NOMO-1 (cell line): Measurements from ENCODE around the gene C3orf18.
A peak's percentile ranks its signal among the peaks of the same experiment; 100 is the strongest.

Experiments used
- DNase-seq, 2 experiments: peaks; one replicate each; lab custom pipeline; 2025; ENCODE audit not compliant: unreplicated experiment in 2 of 2; lab: John Stamatoyannopoulos, UW

The C3orf18 gene

DNA sequence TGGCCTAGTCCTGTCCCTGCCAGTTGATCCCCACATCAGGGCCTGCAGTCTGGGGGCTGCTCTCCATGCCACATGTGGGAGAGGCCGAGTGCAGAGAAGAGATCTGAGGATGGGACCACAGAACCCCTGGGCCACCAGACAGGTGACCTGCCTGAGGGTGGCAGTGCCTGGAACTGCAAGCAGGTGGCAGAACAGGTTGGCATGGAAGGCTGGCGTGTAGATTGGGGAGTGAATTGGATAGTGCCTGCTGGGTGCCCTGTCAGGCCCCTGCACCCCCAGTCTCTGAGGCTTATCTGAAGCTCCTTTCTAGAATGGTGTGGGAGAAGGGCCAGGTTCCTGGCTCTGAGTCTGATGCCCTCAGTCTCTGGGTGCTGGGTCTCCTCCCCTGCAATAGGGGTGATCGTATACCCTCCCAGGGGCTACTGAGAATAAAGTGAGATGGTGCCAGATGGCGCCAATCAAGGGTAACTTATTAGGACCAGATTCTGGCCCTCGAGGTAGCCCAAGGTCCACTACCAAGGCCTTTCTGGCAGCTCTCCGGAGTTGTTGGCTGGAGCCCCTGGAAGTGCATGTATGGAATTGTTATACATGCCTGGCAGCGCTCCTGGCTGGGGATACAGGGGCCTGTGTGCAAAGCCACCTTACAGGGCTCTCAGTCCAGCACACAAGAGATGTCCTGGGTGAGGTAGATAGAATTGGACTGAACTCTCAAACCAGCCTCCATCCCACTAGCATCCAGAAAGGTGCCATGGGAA, 15.7 kb downstream of the C3orf18 start:
- no peak for DNase-seq

DNA sequence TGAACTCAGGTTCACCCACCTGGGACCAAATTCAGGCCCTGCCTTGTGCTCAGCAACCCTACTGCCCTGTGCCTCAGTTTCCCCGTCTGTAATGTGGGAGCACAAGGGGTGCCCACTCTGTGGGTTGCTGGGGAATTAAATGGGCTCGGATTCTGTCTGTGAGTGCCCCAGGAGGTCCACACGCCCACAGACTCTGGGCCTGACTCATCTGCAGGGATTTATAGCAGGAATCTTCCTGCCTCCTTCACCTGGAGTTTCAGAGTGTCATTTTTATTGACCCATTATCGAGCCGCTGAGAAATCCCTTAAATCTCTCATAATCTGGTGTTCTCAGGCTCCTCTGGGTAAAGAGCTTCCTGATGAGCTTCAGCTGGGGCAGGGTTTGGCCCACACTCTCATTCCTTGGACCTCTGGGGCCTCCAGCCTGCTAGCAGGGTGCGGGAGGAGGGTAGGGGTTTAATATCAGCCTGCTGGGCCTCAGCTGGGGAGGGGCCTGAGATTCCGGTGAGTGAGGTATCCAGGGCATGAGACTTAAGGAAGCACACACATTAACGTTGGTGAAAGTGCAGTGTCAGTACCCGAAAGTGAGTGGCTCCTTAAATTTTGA, 16.4 kb downstream of the C3orf18 start:
- DNase-seq, result no peak

DNA sequence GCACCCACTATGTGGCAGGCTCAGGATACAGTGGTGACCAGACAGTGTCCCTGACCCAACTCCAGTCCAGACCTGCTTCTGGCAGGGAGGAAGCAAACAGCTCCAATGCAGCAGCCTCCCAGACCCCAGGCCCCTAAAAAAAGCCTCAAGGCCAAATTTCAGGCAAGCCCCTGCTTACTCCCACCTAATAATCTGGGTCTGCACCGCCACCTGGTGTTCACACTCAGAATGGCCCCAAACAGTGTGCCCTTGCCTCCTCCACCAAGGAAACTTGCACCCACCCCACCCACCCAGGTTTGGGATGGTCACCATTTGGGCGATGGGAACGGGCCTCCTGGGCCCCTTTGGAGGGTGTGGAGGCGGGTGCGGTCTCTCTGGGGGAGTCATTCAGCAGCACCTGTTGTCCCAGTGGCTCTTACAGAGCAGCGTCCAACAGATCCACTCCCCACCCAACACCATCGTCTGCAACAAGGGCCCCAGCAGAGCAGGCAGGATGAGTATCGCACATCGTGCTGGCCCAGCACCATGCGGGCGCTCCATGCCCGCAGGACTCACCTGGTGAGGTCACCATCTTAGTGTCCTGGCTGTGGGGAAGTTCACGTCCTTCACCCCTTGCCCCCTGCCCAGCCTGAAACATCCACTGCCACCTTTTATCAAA, 17.3 kb downstream of the C3orf18 start:
- peak; percentile 20 to 28 for DNase-seq

DNA sequence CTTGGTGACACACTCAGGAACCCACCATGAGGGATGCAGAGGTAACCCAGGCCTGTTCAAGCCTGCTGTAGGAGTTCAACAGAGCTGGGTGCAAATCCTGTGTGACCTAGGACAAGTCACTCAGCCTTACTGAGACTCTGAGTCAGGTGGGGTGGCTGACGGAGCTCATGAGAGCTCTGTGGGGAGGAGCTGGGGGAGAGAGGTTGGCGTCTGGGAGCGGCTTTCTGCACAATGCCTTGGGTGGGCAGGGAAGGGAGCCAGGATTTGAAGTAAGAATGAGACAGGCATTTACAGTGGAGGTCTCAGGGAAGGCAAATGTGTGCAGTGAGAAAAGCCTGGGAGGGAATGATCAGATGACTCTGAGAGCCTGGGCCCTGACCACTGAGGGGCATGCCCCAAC, 18.3 kb downstream of the C3orf18 start:
- DNase-seq, result no peak

DNA sequence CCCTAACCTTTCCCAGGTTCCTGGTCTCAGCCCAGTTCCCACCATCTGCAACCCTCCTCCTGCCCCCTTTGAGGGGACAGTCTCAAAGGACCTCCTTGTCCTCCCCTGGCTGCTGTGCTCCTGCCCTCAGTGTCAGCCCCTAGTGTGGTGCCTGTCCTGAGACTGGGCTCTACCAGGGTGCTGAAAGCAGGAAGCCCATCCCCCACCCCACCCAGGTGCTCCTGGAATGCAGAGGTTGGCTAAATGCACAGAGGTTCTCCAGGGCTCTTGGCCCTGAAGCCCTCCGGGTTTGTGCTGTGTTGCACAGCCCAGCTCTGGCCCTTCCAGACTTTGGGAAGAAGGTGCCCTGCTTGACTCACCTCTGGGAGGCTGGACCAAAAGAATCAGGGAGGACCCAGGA, 21.8 kb downstream of the C3orf18 start:
- DNase-seq, result no peak

DNA sequence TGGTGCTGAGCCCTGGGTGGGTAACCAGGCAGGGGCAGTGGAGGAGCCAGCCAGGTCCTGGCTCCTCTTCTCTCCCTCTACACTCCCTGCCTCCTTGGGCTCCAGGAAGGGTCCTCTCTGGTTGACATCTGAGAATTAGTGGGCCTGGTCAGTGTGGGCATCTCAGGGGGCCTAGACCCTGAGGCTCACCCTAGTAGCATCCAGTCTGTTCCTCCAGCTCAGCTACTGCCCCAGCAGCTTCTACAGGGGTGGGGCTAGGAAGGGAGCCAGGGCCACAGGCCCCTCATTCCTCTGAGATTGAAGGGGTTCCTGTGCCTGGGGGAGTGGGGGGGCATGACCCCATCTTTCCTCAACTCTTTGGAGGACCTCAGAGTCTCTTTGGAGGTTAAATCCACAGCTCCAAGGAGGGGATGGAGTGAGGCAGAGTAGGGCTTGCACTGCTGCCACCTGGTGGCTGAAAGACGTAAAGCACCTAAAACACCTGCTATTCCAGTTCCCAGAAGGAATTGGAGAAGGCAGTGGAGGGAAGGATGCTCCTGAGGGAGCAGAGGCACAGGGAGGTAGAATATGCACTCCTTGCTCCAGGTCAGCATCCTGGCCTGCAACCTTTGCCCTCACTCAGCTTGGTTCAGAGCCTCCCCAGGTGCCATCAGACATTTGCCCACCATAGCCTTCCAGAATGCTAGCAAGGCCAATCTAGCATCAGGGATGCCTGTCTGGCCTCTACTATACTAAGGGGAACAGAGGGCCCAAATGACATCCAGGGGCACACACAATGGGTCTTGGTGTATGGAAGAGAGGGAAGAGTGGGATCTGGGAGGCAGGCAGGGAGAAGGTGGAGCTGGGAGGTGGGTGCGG, 25.1 kb downstream of the C3orf18 start:
- DNase-seq, result peak; percentile 21 to 26

DNA sequence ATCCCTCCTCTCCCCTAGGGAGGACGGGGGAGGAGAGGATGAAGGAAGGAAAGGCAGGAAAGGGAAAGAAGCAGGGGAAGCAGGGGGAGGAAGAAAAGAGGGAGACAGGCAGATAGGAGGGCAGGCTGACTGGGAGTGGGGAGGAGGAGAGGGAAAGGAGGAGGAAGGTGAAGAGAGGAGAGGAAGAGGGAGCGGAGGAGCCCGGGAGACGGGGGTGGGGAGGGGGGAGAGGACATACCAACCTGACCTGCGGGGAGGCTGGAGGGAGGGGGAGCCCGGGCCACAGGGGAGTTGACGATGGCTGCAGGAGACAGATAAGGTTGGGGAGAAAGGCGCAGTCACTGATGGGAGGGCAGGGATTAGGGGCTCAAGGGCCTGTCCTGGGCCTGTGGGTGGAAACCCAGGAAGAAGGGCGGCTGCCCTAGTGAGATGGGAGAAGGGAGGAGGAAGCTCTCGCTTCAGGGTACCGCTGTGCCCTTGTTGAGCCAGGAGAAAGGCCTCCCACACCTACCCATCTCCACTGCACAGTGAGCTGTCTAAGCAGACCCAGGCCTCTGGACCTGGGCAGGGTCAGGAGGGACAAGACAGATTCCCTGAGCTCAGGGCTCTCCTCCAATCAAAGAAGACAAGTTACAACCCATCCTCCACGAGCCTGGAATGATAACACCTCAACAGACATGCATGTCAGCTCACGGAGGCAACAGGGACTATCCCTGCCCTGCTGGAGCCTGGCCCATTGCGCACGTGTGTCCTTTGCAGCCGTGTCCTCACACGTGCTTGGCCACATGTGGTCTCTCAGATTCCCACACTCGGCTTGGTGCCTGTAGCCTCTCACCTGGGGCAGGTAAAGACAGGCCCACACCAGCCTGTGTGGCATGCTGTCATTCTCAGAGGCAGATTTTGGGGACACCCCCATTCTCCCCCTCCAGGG, 27.9 kb downstream of the C3orf18 start:
- no peak for DNase-seq

DNA sequence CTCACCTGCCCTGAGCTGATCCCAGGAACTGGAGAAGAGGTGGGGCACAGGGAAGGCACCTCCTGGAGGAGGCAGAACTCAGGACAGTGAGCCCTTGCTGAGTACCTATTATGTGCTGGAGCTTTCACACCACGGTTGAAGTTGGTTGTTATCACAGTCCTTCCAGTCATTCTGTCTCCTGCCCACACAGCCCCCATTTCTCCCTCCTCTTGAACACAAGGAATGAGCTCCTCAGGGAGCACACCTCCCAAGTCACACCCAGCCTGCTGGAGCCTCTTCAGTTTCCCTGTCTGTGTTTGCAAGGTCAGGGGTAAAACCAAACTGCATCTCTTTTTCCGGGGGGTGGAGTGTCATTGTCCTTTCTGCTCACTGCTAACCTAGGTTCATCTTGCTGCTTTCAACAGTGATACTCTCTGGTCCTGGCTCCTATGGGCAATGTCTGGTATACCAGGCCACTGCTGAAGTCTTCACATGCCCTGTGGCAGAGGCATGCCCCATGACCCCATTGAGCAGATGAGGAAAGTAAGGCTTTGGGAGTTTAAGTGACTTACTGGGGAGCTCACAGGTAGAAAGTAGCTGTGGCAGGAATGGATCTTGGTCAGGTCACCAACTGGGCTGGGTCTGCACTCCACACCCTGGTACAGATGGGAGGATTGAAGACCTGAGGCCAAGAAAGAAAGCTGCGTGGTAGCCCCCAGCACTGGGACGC, 30.0 kb downstream of the C3orf18 start:
- no peak for DNase-seq

DNA sequence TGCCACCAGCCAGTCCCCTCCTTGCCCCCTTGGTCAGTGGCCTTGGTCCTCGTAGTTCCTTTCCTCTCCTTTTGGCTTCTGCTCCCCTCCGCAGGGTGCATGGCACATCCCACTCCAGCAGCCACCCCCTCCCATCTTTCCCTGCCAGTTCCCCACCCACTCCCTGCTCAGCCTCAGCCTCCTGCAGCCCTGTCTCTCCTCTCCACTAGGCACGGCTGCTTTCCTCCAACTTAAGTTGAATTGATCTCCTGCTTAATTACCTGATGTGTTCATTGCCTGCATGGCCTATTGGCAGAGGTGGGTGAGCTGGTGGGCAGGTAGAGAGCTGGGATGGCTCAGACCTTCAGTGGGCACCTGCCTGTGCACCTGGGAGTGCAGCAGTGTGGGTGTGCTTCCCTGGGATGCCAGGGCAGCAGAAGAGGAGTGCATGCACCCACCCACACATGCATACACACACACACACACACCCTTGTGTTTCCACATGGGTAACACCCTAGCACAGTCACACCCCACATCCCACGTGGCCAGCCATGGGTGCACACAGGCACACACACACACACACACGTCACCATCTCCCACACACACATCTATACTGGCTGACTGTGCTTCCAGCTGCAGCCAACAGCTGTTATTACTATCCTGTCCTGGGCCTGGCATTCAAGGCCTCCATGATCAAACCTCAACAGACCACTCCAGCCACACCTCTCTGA, 30.9 kb downstream of the C3orf18 start:
- no peak for DNase-seq

DNA sequence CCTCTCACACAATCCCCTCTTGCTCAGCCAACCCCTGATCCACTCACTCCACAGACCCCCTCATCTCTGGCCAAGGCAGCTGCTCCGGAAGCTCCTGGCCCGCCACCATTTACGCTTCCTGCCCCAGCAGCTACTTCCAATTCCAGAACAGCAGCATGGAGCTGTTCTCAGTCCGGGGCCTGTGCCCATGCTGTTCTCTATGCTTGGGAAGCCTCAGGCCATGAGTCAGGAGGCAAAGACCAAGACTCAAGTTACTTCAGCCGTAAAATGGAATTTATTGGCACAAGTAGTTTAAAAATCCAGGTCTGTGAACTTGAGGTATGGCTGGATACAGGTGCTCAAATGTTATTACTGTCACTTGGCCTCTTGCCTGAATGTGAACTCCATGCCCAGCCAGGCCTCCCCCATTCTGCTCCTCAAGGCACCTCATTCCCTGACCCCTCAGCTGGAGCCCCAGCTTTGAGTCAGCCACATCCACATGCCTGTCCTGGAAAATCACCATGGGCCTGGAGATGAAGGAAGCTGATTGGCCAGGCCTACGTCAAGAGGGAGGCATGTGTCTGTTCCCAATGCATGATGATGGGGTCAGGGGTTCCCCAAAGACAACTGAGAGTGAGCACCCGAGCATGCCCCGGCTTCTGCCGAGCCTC, 32.7 kb downstream of the C3orf18 start:
- DNase-seq, result no peak

DNA sequence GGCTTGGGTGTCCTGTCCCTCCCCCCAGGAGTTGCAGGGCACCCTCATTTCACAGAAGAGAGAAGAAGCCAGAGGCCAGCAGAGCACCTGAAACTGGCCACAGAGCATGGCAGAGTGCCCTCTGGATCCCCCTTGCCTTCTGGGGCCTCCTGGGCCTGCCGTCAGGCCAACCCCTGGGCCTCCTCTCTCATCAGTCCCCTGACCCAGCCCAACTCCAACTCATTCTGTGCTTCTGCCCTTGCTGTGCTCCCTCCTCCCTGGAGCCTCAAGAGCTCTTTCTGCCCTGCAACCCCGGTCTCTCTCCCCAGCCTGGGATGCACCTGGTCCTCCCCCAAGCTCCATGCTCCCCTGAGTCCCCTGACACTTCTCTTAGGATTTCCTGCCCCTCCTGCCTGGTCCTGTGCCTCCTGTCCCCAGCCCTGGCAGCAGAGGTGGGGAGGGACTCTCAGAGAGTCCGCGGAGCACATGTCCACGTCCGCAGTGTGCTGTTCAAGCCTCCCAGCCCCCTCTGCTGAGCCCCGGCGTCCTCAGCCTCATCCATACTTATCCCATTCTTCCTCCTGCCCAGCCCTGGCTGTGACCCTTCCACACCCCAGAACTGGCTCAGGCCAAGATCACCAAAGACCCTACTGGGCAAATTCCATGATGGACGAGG, 33.6 kb downstream of the C3orf18 start:
- no peak for DNase-seq

DNA sequence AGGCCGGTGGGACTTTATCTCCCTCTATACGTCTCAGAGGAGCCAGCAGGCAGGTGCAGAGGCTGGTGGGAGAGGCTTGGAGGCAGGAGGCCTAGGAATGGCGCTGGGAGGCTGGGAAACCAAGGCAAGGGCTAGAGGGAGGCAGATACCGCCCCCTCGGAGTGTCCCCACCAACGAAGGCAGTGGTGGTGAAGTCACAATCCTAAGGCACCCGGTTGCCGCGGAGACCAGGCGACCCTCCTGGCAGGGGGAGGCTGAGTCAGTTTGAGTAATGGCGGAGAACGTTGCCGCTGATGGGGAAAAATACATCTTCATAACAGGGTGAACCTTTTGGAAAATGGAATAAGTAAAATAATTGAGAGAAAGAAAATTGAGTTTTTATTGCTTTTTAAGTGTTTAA, 34.2 kb downstream of the C3orf18 start:
- DNase-seq, result no peak

DNA sequence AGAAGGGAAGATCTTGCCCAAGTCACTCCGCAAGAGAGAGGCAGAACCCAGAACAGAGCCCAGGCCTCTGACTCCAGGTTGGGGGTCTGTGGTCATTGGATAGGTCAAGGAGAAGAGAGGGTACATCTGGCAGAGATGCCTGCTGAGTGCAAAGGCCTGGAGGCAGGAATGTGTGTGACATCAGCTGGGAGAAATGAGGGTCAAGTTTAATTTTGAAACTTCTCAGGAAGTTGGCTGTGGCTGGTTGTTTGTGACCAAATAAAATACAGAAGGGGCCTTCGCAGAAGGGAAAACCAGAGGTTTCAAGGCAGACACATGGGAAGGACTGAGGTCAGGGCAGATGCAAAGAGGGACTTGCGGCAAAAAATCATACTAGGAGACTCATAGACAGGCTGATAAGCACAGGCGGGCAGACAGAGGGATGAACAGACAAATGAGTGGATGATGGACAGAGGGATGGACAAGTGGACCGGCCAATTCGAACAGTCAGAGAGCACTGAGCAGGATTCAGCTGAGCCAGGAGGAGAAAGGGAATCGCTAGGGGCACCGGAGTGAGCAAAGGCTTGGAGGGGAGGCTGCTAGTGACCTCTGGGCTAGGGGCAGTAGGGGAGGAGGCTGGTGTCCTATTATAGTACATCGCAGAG, 35.4 kb downstream of the C3orf18 start:
- no peak for DNase-seq

DNA sequence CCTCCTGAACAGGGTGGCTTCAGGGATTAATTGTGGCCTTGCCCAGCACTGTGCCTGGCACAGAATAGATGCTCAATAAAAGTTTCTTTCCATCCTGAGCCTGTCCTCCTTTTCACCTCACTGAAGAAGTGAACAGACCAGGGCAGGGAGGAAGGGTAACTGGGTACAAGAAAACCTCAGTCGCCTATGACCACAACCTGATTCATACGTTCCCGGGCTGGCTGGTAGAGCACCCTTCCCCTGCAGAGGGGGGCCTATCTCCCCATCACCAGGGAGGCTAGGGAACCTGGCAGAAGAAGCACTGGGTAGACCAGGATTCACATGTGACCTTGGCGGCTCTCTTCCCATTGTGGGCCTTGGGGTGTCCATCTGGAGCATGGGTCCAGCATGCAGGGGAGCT, 36.3 kb downstream of the C3orf18 start:
- DNase-seq, result no peak

DNA sequence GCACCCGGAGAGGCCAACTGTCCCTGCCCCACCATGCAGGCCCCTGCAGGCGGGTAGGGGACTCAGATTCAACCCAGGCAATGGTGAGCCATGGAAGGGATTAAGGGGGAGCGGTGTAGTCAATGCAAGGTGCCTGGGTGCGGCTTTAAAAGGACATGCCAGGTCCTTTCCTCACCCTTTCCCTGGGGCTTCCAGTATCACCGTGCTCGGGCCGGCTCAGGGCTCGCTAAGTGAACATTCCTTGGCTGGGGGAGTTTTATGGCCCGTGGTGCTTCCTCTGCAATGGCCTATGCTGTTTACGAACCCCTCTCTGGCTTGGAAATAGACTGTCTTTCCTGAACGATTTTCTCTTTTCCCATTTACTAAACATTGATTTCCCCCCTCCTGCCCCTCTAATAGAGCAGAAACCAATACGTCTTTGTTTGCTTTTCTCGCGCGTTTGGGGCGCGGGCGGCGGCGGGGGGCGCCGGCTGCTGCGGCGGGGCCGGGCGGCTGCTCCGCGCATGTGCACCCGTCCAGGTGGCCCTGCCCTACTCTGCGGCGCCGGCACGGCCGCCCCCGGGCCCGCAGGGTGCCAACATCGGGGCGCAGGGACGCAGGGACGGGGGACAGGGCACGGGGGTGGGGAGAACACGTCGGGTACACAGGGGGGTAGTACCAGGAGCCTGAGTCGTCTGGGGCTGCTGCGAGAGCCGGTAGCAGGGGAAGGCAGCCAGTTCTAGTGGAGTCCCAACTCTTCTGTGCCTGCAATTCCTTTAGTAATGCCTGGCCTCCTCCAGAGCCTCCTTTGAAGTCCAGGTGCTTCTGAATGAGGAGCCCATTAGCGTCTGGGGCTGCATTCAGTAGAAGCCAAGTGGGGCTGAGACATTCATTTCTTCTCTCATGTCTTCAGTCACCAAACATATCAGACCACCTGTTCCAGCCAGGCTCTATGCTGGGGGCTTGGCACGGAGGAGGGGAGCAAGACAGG, 37.3 kb downstream of the C3orf18 start:
- DNase-seq, result no peak

DNA sequence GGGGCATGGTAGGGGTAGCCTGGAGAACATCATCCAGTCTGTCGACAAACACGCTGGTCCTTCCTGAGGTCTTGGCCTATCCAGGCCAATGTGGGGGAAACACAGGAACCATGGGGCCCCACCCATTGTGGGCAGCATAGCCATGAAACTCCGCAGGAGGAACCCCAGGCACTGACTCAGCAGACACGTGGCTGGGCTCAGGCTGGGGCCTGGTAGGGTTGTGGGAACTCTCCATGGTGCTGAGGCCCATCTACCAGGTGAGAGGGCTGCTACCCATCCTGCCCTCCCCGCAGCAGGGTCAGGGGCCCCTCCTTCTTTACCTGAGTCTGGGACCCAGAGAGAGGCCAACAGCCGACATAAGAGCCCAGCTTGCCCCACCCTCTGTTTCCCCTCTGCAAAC, 41.6 kb downstream of the C3orf18 start:
- peak; percentile 72 to 79 for DNase-seq
